WERI-Rb-1 (cell line): ENCODE results near the gene MROH7.

Experiments
- DNase-seq: peaks from one replicate; pipeline ENCODE4 v3.0.0-alpha.2; 2020
- H3K27ac ChIP-seq: fragments of 250-450 bp; sonication (Bioruptor Pico); 2 replicates; pipeline ENCODE4 v1.5.1; 2020; ENCODE audit warnings: mild to moderate bottlenecking, moderate library complexity
- H3K27me3 ChIP-seq: fragments of 250-450 bp; sonication (Bioruptor Pico); 2 replicates; pipeline ENCODE4 v1.5.1; 2021; ENCODE audit warnings: mild to moderate bottlenecking, low read depth, moderate library complexity; ENCODE audit not compliant: insufficient read depth, severe bottlenecking
- H3K36me3 ChIP-seq: fragments of 250-450 bp; sonication (Bioruptor Pico); 2 replicates; pipeline ENCODE4 v1.5.1; 2020; ENCODE audit warnings: mild to moderate bottlenecking, moderate library complexity
- H3K4me3 ChIP-seq: 2 replicates; pipeline ENCODE4 v1.5.1; 2011; ENCODE audit warnings: low read depth, mild to moderate bottlenecking, control low read depth, low read length
- H3K9me3 ChIP-seq: fragments of 250-450 bp; sonication (Bioruptor Pico); 2 replicates; pipeline ENCODE4 v1.5.1; 2021; ENCODE audit warnings: mild to moderate bottlenecking, moderate library complexity; ENCODE audit not compliant: severe bottlenecking
- TF ChIP-seq, protein P1 (sequence below): IDR thresholded peaks from 2 replicates; pipeline ENCODE4 v1.5.1; 2011; ENCODE audit warnings: low read depth, mild to moderate bottlenecking, control low read depth, inconsistent platforms, low read length

MROH7 gene

DNA sequence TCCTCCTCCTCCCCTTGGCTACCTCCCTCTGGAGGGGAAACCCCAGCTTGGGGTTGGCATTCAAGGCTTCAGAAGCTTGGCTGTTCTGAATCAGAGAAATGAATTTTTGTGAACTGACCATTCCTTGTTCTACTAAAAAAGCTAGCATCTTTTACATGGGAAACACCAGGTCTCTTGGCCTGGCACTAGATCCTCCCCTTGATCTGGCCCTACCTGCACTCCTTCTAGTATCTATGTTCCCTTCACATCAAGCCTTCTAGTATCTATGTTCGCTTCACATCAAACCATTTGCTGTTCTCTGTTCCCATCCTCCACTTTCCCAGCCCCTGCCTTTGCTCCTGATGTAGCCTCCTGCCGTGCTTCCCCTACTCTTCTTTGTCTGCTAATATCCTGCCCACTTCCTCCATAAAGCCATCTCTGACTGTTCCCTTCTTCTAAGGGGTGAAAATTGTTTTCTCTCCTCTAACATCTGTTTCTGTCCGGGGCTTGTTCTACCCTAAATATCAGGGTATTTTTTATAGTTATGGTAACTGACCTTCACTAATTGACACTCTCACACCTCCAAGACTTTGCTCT is 44.0 kb upstream of the MROH7 start:
- TF ChIP-seq, protein P1, sequence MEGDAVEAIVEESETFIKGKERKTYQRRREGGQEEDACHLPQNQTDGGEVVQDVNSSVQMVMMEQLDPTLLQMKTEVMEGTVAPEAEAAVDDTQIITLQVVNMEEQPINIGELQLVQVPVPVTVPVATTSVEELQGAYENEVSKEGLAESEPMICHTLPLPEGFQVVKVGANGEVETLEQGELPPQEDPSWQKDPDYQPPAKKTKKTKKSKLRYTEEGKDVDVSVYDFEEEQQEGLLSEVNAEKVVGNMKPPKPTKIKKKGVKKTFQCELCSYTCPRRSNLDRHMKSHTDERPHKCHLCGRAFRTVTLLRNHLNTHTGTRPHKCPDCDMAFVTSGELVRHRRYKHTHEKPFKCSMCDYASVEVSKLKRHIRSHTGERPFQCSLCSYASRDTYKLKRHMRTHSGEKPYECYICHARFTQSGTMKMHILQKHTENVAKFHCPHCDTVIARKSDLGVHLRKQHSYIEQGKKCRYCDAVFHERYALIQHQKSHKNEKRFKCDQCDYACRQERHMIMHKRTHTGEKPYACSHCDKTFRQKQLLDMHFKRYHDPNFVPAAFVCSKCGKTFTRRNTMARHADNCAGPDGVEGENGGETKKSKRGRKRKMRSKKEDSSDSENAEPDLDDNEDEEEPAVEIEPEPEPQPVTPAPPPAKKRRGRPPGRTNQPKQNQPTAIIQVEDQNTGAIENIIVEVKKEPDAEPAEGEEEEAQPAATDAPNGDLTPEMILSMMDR: no peak
- H3K27me3 ChIP-seq: no peaks in the 10 kb centered on the region
- no peak overlapping the region for H3K4me3 ChIP-seq
- H3K9me3 ChIP-seq: no peaks in the 10 kb centered on the region
- H3K36me3 ChIP-seq: peaks cover 22% of the 10 kb centered on the region
- H3K27ac ChIP-seq: no peak overlapping the region
- no peak for DNase-seq

DNA sequence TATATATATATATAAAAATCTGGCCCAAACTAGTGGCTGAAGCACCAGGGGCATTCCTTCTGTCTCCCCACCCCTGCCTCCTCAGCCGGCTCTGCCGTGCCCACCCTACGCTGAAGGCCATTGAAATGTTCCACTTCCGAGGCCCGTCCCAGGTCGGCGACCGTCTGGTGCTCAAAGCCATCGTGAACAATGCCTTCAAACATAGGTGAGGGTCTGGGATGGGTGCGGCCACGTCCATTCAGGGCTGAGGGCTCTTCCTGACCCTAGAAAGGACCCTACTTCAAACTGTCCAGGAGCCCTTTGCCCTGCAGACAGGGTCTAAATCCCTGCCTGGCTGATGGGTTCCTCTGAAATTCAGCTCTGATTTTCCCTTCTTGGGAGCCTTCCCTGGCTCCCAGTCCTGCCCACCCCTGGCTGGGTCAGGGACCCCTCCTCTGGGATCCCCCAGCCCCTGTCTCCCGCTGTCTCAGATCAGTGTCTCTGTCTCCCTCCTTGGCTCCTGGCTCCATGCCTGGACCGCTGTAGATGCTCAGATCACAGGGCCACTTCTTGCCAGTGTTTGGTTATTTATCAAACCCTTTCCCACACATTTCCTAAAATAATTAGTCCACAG is 42.3 kb upstream of the MROH7 start:
- no peak for DNase-seq
- no peaks in the 10 kb centered on the region for H3K27me3 ChIP-seq
- no peak overlapping the region for H3K27ac ChIP-seq
- no peak overlapping the region for H3K4me3 ChIP-seq
- H3K36me3 ChIP-seq: peaks cover 22% of the 10 kb centered on the region
- no peaks in the 10 kb centered on the region for H3K9me3 ChIP-seq
- TF ChIP-seq, protein P1: no peak

DNA sequence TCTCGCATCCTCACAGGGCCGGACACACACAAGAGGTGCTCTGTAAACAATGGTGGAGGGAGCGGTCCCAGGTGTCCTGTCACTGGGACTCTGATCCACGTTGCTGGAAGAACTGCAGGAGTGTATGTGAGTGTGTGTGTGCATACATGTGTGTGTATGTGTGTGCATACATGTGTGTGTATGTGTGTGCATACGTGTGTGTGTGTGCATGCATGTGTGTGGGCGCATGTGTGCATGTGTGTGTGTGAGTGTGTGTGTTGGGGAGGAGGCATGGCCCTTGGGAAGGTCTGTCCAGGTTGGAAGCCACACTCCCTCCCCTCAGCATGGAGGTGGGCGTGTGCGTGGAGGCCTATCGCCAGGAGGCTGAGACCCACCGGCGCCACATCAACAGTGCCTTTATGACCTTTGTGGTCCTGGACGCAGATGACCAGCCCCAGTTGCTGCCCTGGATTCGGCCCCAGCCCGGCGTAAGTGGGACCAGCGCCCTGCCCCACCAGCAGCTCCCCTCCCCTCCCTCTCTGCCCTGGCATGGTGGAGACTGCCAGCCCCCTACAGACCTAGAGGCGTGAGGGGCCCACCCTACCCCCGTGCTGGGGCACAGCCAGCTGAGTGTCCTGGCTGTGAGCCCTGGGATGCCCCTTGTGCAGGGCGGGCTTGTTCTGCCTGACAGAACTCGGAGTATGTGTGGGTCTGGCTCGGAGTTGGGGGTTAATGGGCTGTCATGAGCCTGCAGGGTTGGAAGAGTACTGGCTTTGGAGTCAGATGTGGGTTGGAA is 40.5 kb upstream of the MROH7 start:
- peaks cover 15% of the 10 kb centered on the region for H3K36me3 ChIP-seq
- H3K27me3 ChIP-seq: no peaks in the 10 kb centered on the region
- no peak overlapping the region for H3K4me3 ChIP-seq
- no peak for DNase-seq
- no peak overlapping the region for H3K27ac ChIP-seq
- TF ChIP-seq, protein P1: no peak
- H3K9me3 ChIP-seq: no peaks in the 10 kb centered on the region

DNA sequence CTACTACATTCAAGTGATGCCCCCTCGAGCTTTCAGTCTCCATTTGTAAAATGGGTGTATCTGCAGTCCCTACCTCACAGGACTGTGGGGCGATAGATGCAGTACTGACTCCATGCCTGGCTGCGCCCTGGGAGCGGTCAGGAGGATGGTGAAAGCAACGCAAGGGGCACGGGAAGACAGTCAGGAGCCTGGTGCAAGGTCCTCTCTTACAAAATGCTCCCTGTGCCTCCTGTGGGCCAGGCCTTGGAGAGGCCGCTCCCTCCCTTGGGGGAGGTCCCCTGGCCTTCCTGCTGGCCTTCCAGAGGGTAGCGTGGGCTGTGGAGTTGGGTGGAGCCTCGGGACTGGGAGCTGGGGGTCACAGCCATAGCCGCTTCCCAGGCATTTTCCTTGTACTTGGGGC is 39.9 kb upstream of the MROH7 start:
- TF ChIP-seq, protein P1: no peak
- Histone ChIP-seq H3K27ac (no peak overlapping the region), H3K36me3 (peaks cover 12% of the 10 kb centered on the region), H3K9me3 (no peaks in the 10 kb centered on the region), H3K27me3 (no peaks in the 10 kb centered on the region), H3K4me3 (no peak overlapping the region)
- DNase-seq: no peak

DNA sequence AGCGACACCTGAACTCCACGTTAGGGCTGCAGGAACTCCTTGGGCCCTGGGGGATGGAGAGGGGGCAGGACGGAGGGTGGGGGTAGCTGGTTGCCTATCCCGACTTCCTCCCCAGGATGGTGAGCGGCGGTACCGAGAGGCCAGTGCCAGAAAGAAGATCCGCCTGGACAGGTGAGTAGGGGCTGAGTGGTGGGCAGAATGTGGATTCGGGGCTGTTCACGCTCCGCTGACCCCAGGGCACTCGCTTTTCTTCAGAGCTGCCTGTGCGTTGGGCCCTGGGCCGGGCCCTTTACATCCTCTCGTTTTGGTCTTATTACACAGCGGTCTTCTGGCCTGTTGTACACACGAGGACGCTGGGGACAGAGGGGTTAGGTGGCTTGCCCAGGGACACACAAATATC is 39.0 kb upstream of the MROH7 start:
- Histone ChIP-seq H3K27ac (no peak overlapping the region), H3K4me3 (no peak overlapping the region), H3K9me3 (no peaks in the 10 kb centered on the region), H3K36me3 (peaks cover 8% of the 10 kb centered on the region), H3K27me3 (no peaks in the 10 kb centered on the region)
- TF ChIP-seq, protein P1: no peak
- no peak for DNase-seq
